ENCODE data around the gene CADM1. TPM values are rescaled to one million over a fixed set of nuclear protein-coding genes. Genes with fewer than 3 reads are reported as not detected.

Gene CADM1
- total RNA-seq, 1 experiment from 2014 or later, result 534 TPM

DNA sequence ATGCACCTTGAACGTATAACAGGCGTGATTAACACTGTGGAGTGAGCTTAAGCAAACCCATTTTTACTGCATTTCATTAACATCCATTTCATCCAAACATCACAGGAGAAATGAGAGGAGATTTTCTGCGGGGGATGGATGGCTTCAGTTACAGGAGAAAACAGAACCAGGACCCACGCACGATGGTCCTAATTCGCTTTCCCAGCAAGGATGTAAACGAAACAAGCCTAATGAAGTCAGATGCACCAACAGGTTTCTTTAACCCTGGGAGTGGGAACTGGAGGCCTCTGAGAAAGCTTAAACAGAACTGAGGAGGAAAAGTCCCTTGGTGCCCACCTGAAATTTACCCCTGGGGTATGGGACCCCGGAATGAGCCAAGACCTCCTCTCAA lies 2.7 kb downstream of the CADM1 start:
- no peak overlapping the region for H3K4me3 Mint-ChIP-seq (ENCODE audit: unreplicated experiment)
- peaks cover 34% of the 10 kb centered on the region for H3K36me3 Mint-ChIP-seq (ENCODE audit: insufficient read depth, unreplicated experiment)
- DNase-seq, result no peak
- H3K36me3 ChIP-seq (ENCODE audit: control insufficient read depth, insufficient read depth, low read length), result no peaks in the 10 kb centered on the region
- BruUV-seq (replicated peaks), result no TSS peak
- H3K4me3 ChIP-seq (ENCODE audit: low read depth, low read length), result no peak overlapping the region
- H3K27ac Mint-ChIP-seq (ENCODE audit: unreplicated experiment), result no peak overlapping the region
- ChIA-PET CTCF (interaction anchor here (0.7 to 2.1 kb wide), 4 partner anchors 47 to 177 kb away, joined by 3 to 8 read pairs (median 4); no protein-coding TSS in a partner anchor), POLR2A (interaction anchor here (0.6 to 1.4 kb wide), 2 partner anchors 8 to 13 kb away, joined by 3 to 10 read pairs; no protein-coding TSS in a partner anchor)
- H3K9me3 Mint-ChIP-seq (ENCODE audit: unreplicated experiment), result no peaks in the 10 kb centered on the region
- H3K27me3 ChIP-seq (replicated peaks; ENCODE audit: control insufficient read depth, insufficient read depth, low read length), result no peaks in the 10 kb centered on the region
- H3K4me1 ChIP-seq, result peaks cover 55% of the 10 kb centered on the region
- peaks cover 24% of the 10 kb centered on the region for H3K4me1 Mint-ChIP-seq (ENCODE audit: low read depth, unreplicated experiment)
- TF ChIP-seq, protein P1, sequence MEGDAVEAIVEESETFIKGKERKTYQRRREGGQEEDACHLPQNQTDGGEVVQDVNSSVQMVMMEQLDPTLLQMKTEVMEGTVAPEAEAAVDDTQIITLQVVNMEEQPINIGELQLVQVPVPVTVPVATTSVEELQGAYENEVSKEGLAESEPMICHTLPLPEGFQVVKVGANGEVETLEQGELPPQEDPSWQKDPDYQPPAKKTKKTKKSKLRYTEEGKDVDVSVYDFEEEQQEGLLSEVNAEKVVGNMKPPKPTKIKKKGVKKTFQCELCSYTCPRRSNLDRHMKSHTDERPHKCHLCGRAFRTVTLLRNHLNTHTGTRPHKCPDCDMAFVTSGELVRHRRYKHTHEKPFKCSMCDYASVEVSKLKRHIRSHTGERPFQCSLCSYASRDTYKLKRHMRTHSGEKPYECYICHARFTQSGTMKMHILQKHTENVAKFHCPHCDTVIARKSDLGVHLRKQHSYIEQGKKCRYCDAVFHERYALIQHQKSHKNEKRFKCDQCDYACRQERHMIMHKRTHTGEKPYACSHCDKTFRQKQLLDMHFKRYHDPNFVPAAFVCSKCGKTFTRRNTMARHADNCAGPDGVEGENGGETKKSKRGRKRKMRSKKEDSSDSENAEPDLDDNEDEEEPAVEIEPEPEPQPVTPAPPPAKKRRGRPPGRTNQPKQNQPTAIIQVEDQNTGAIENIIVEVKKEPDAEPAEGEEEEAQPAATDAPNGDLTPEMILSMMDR (IDR thresholded peaks at IDR 0.05; ENCODE audit: insufficient read depth in 1 of 2, low read depth in 1 of 2, low read length in 1 of 2, severe bottlenecking in 1 of 2, unreplicated experiment in 1 of 2), result no peak
- intact Hi-C loops (cut with micrococcal nuclease; ENCODE audit: unreplicated experiment), result loop anchor here (5.0 to 10.0 kb wide), 4 partner anchors 173 to 773 kb away; no protein-coding TSS in a partner anchor
- no peaks in the 10 kb centered on the region for H3K27me3 Mint-ChIP-seq (ENCODE audit: insufficient read depth, unreplicated experiment)
- no peaks in the 10 kb centered on the region for H3K9me3 ChIP-seq

DNA sequence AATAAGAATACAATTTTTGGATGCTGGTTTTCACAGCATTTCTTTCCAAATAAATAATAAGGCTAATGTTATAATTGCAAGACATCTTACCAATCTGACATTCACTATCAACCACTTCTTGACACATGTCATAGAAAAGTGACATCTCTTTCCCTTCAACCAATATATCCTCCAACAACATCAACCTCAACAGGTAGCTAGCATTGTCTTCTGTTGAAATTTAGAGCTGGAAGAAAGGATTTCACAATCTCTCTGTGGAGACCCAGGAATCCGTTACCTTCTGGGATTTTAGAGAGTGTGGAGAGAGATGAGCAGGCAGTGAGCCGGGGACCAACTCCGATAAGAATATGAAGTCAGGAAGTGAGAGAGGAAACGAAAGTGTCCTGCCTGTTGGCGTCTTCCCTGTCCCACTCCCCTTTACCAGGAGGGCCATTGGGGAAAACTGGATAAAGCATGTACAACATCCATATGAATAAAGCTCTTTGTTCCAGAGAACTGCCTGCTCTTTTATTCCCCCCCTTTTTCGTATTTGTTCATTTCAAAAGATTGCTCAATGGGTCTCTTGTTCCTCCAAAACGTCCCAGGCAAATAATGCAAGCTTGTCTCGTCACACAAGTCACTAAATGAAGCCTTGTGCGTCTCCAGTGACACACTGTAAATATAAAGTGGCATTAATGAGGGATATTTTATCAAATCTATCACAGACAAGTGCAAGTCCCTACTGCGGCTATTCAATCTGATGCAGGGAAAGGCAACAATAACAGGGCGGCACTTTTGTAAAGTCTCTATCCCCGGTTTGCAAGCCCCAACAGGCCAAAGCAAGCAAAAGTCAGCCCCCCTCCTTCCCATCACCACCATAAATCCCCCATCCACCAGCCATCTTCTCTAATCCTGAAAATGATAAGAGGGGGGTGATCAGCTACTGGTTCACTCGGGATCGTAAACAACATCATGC lies 3.4 kb downstream of the CADM1 start:
- intact Hi-C loops (cut with micrococcal nuclease; ENCODE audit: unreplicated experiment), result loop anchor here (5.0 to 10.0 kb wide), 4 partner anchors 174 to 774 kb away; no protein-coding TSS in a partner anchor
- Mint-ChIP-seq H3K4me1 (ENCODE audit: low read depth, unreplicated experiment) (peaks cover 31% of the 10 kb centered on the region), H3K4me3 (ENCODE audit: unreplicated experiment) (no peak overlapping the region), H3K27ac (ENCODE audit: unreplicated experiment) (no peak overlapping the region), H3K9me3 (ENCODE audit: unreplicated experiment) (no peaks in the 10 kb centered on the region), H3K27me3 (ENCODE audit: insufficient read depth, unreplicated experiment) (no peaks in the 10 kb centered on the region), H3K36me3 (ENCODE audit: insufficient read depth, unreplicated experiment) (peaks cover 37% of the 10 kb centered on the region)
- no peak overlapping the region for H3K4me3 ChIP-seq (ENCODE audit: low read depth, low read length)
- ChIA-PET POLR2A (interaction anchor here (1.4 kb wide), 1 partner anchor 12 kb away, joined by 3 read pairs; no protein-coding TSS in a partner anchor), CTCF (interaction anchor here (0.6 to 1.5 kb wide), 4 partner anchors 12 to 56 kb away, joined by 3 to 6 read pairs (median 4); no protein-coding TSS in a partner anchor)
- TF ChIP-seq, protein P1 (IDR thresholded peaks at IDR 0.05; ENCODE audit: insufficient read depth in 1 of 2, low read depth in 1 of 2, low read length in 1 of 2, severe bottlenecking in 1 of 2, unreplicated experiment in 1 of 2), result no peak
- BruUV-seq (replicated peaks), result no TSS peak
- no peaks in the 10 kb centered on the region for H3K9me3 ChIP-seq
- peaks cover 61% of the 10 kb centered on the region for H3K4me1 ChIP-seq
- no peaks in the 10 kb centered on the region for H3K36me3 ChIP-seq (ENCODE audit: control insufficient read depth, insufficient read depth, low read length)
- H3K27me3 ChIP-seq (replicated peaks; ENCODE audit: control insufficient read depth, insufficient read depth, low read length), result no peaks in the 10 kb centered on the region
- no peak for DNase-seq

DNA sequence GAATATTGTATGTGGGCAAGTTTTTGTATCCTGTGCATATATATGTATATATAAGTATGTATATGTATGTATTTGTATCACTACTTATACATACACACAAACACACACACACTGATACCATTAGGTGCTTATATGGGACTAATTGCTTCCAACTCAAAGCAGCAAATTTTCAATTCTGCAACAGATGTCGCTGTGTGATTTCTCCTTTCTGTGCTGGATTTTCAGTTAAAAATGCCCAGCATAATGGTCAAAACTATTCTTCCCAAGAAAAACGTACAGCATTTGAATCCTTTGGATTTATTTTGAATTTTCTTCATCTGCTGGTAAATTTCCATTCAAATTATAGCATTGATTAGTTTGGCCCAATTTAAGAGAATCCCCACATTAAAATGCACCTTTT lies 4.3 kb downstream of the CADM1 start:
- no TSS peak for BruUV-seq (replicated peaks)
- intact Hi-C loops (cut with micrococcal nuclease; ENCODE audit: unreplicated experiment), result loop anchor here (5.0 to 10.0 kb wide), 4 partner anchors 175 to 775 kb away; no protein-coding TSS in a partner anchor

More for the DNA sequence above, 4.3 kb downstream of the CADM1 start:
- H3K27ac Mint-ChIP-seq (ENCODE audit: unreplicated experiment), result no peak overlapping the region
- ChIA-PET CTCF (no interaction called here), POLR2A (interaction anchor here (1.4 kb wide), 1 partner anchor 11 kb away, joined by 3 read pairs; no protein-coding TSS in a partner anchor)
- H3K4me3 ChIP-seq (ENCODE audit: low read depth, low read length), result no peak overlapping the region
- H3K27me3 ChIP-seq (replicated peaks; ENCODE audit: control insufficient read depth, insufficient read depth, low read length), result no peaks in the 10 kb centered on the region
- H3K36me3 ChIP-seq (ENCODE audit: control insufficient read depth, insufficient read depth, low read length), result no peaks in the 10 kb centered on the region
- no peaks in the 10 kb centered on the region for H3K27me3 Mint-ChIP-seq (ENCODE audit: insufficient read depth, unreplicated experiment)
- peaks cover 47% of the 10 kb centered on the region for H3K36me3 Mint-ChIP-seq (ENCODE audit: insufficient read depth, unreplicated experiment)
- no peaks in the 10 kb centered on the region for H3K9me3 ChIP-seq
- H3K4me1 Mint-ChIP-seq (ENCODE audit: low read depth, unreplicated experiment), result peaks cover 40% of the 10 kb centered on the region
- DNase-seq, result no peak
- H3K9me3 Mint-ChIP-seq (ENCODE audit: unreplicated experiment), result no peaks in the 10 kb centered on the region
- peaks cover 71% of the 10 kb centered on the region for H3K4me1 ChIP-seq
- TF ChIP-seq, protein P1 (IDR thresholded peaks at IDR 0.05; ENCODE audit: insufficient read depth in 1 of 2, low read depth in 1 of 2, low read length in 1 of 2, severe bottlenecking in 1 of 2, unreplicated experiment in 1 of 2), result no peak
- H3K4me3 Mint-ChIP-seq (ENCODE audit: unreplicated experiment), result no peak overlapping the region

Data from Caco-2 (cell line).